Keratinocyte (primary cell): ENCODE data around the gene PARVA. TPM values are rescaled to one million over a fixed set of nuclear protein-coding genes. Genes with fewer than 3 reads are reported as not detected.

Source experiments
- DNase-seq: peaks from one replicate; pipeline ENCODE4 v3.0.0-alpha.2; 2011; ENCODE audit warnings: low read depth, missing footprints, low spot score
- FAIRE-seq: peaks from 2 replicates; lab custom pipeline; 2011; peaks lifted over from hg19 to GRCh38; lab: Jason Lieb, UNC
- H2AFZ ChIP-seq: 2 replicates; pipeline ENCODE4 v1.6.0; 2012; ENCODE audit warnings: low read length, control low read depth, inconsistent platforms; ENCODE audit not compliant: control insufficient read depth
- H3K27ac ChIP-seq: 2 replicates; pipeline ENCODE4 v1.5.1; 2011; ENCODE audit warnings: low read length; ENCODE audit not compliant: control insufficient read depth, insufficient read depth
- H3K27me3 ChIP-seq: 3 replicates; pipeline ENCODE4 v1.6.0; 2011; ENCODE audit warnings: low read length; ENCODE audit not compliant: control insufficient read depth, insufficient read depth; ENCODE audit errors: extremely low read depth
- H3K36me3 ChIP-seq, 2 experiments: 2 replicates in 1 of 2; 3 replicates in 1 of 2; pipeline ENCODE4 v1.5.1; 2011; ENCODE audit warnings: low read length in 2 of 2, mild to moderate bottlenecking in 1 of 2; ENCODE audit not compliant: control insufficient read depth in 2 of 2, insufficient read depth in 2 of 2; ENCODE audit errors: extremely low read depth in 1 of 2
- H3K4me1 ChIP-seq: 3 replicates; pipeline ENCODE4 v1.5.1; 2011; ENCODE audit warnings: low read length; ENCODE audit not compliant: control insufficient read depth, insufficient read depth; ENCODE audit errors: extremely low read depth
- H3K4me2 ChIP-seq: 3 replicates; pipeline ENCODE4 v1.6.0; 2011; ENCODE audit warnings: low read depth, low read length; ENCODE audit not compliant: control insufficient read depth, insufficient read depth; ENCODE audit errors: extremely low read depth
- H3K4me3 ChIP-seq, 3 experiments: fragments of 200-600 bp in 1 of 3; sonication (generic) in 1 of 3; 2 replicates in 2 of 3; 3 replicates in 1 of 3; pipeline ENCODE4 v1.5.1; 2011 to 2016; ENCODE audit warnings: low read length in 3 of 3, mild to moderate bottlenecking in 3 of 3, control low read depth in 2 of 3, inconsistent platforms in 1 of 3, low read depth in 1 of 3, mixed read lengths in 1 of 3, mixed run types in 1 of 3, moderate library complexity in 1 of 3; ENCODE audit not compliant: control insufficient read depth in 2 of 3, insufficient read depth in 2 of 3; ENCODE audit errors: extremely low read depth in 1 of 3
- H3K79me2 ChIP-seq: 2 replicates; pipeline ENCODE4 v1.6.0; 2012; ENCODE audit warnings: low read length; ENCODE audit not compliant: control insufficient read depth, insufficient read depth
- H3K9ac ChIP-seq: 3 replicates; pipeline ENCODE4 v1.6.0; 2011; ENCODE audit warnings: low read length; ENCODE audit not compliant: control insufficient read depth, insufficient read depth; ENCODE audit errors: extremely low read depth
- H3K9me1 ChIP-seq: 3 replicates; pipeline ENCODE4 v1.6.0; 2011; ENCODE audit warnings: low read length; ENCODE audit not compliant: control insufficient read depth, insufficient read depth; ENCODE audit errors: extremely low read depth
- H3K9me3 ChIP-seq: 2 replicates; pipeline ENCODE4 v1.5.1; 2012; ENCODE audit warnings: low read depth, low read length; ENCODE audit not compliant: control insufficient read depth
- H4K20me1 ChIP-seq: 3 replicates; pipeline ENCODE4 v1.6.0; 2011; ENCODE audit warnings: low read length; ENCODE audit not compliant: control insufficient read depth, insufficient read depth; ENCODE audit errors: extremely low read depth
- CTCF ChIP-seq, 3 experiments: IDR thresholded peaks in 1 of 3; conservative IDR thresholded peaks in 1 of 3; optimal IDR thresholded peaks in 1 of 3; 2 replicates in 2 of 3; 3 replicates in 1 of 3; pipeline versions ENCODE3 to v1.5.1; 2011; ENCODE audit warnings: low read length in 3 of 3, mild to moderate bottlenecking in 3 of 3, moderate library complexity in 2 of 3, control low read depth in 1 of 3, inconsistent platforms in 1 of 3; ENCODE audit not compliant: insufficient read depth in 2 of 3; ENCODE audit errors: extremely low read depth in 1 of 3
- EZH2 ChIP-seq: IDR thresholded peaks from one replicate; pipeline ENCODE4 v1.6.1; 2012; ENCODE audit warnings: inconsistent platforms, mild to moderate bottlenecking, low read length, moderate library complexity
- dilution Hi-C: fragments of 300-500 bp; cut with MboI; formaldehyde crosslinking; loops from one replicate; pipeline ENCODE4 v1.7.0; 2020; ENCODE audit warnings: low sequenced_read_pairs; ENCODE audit not compliant: extremely low pct_ligation_motif_present
- polyA plus RNA-seq, 5 experiments: library from polyadenylated mRNA; depleted of rRNA in 3 of 5; stranded (reverse) in 3 of 5; stranded (forward) in 1 of 5; unstranded in 1 of 5; fragments of >200 nt; gene quantifications; 1 replicate in 1 of 5; 2 replicates in 3 of 5; 3 replicates in 1 of 5; pipeline versions ENCODE4 v1.2.1 to v1.2.3, GENCODE V29; 2011 to 2012; ENCODE audit warnings: missing spikeins in 2 of 5, low read depth in 1 of 5, low replicate concordance in 1 of 5

The PARVA gene
- polyA plus RNA-seq, 1 donor (not counting 4 experiments of a cell fraction or from before 2014, with no cell fraction given), result 28.9 TPM

DNA sequence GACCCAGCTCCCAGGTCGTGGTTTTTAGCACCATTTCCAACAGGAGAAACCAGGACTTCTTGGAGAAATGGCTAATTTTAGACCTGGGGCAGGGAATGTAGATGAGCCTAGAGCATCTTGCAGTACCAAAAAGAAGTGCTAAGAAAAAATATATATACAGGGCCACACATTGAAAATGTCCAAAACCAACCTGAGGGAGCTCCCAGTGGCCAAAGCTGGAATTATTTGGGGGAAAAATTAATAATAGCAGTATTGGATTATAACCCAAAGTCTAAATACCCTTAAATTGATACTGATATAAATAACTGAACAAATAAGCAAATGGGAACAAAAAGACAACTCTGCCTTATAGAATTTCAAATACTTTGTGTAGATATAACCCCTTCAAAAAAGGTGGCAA is 108.0 kb downstream of the PARVA start:
- H3K4me2 ChIP-seq, result no peak overlapping the region
- no peaks in the 10 kb centered on the region for H3K9me1 ChIP-seq
- H3K27ac ChIP-seq, result no peak overlapping the region
- H3K4me3 ChIP-seq, result no peak overlapping the region
- no peaks in the 10 kb centered on the region for H3K79me2 ChIP-seq
- no peaks in the 10 kb centered on the region for H4K20me1 ChIP-seq
- no peak for TF ChIP-seq EZH2
- peak in 2 of 3 experiments; percentile 22 to 49 for TF ChIP-seq CTCF (optimal IDR thresholded peaks at IDR 0.05 in 1 of 3, IDR thresholded peaks at IDR 0.05 in 1 of 3, conservative IDR thresholded peaks at IDR 0.05 in 1 of 3; ENCODE audit: extremely low read depth in 1 of 3, insufficient read depth in 2 of 3, low read length in 3 of 3)
- peaks cover 0 to 6% of the 10 kb centered on the region in 2 experiments for H3K36me3 ChIP-seq
- dilution Hi-C loops, result no loop called here
- DNase-seq, result no peak
- no peaks in the 10 kb centered on the region for H3K9me3 ChIP-seq
- H2AFZ ChIP-seq, result no peak overlapping the region
- no peak overlapping the region for H3K9ac ChIP-seq
- no peaks in the 10 kb centered on the region for H3K4me1 ChIP-seq
- no peak for FAIRE-seq
- H3K27me3 ChIP-seq, result no peaks in the 10 kb centered on the region

- Histone ChIP-seq H3K36me3 (peaks cover 0 to 6% of the 10 kb centered on the region in 2 experiments), H3K9me3 (no peaks in the 10 kb centered on the region), H4K20me1 (no peaks in the 10 kb centered on the region), H3K9ac (no peak overlapping the region), H3K4me2 (no peak overlapping the region), H3K4me1 (no peaks in the 10 kb centered on the region), H3K27ac (no peak overlapping the region), H3K9me1 (no peaks in the 10 kb centered on the region), H3K79me2 (no peaks in the 10 kb centered on the region), H3K27me3 (no peaks in the 10 kb centered on the region), H3K4me3 (no peak overlapping the region), H2AFZ (no peak overlapping the region)
- DNase-seq (no peak), FAIRE-seq (no peak)
- dilution Hi-C loops, result no loop called here
- no peak for TF ChIP-seq EZH2
- no peak for TF ChIP-seq CTCF (optimal IDR thresholded peaks at IDR 0.05 in 1 of 3, IDR thresholded peaks at IDR 0.05 in 1 of 3, conservative IDR thresholded peaks at IDR 0.05 in 1 of 3; ENCODE audit: extremely low read depth in 1 of 3, insufficient read depth in 2 of 3, low read length in 3 of 3)
These were observed 111.9 kb downstream of the PARVA start for GRCh38 chr11:12489246-12489772.
